ENCODE results near the gene RBM20.
A peak's percentile ranks its signal among the peaks of the same experiment; 100 is the strongest.

The RBM20 gene

DNA sequence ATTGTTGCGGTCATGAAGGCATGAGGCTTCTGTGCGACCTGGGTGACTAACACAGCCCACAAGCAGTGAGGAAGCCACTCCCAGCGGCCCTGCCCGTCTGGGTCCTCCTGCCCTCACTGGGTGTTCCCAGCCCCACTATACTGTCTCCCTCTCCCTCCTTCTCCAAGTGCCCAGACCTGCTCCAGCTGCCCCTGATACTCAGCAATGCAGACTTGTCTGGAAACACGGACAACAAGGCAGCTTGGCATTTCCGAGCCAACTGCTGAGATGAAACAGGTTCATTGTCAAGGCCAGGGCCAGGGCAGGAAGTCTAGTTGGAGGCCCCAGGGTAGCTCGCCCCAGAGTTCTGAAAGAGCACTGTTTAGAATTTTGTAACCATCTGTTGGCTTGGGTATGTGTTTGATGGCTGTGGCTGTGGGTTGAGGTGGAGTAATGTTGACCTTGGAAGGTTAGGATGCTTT lies 95.7 kb downstream of the RBM20 start:
- no peak for DNase-seq

DNA sequence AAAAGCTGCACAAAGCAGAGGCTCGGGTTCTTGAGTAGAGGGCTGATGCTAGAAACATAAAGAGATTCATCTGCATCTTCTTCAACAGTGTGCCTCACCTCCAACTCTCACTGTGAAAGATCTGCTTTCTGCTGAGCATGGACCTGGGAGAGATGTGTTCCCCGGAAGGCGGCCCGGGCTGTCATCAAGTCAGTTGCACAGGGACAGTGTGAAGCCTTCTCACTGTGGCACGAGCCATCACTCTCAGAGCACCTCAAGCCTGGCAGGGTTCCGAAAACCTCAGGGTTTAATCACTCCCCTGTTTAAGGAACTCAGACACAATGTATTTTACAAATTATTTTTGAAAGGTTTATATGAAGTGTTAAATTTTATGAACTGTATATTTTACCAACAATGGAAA lies 98.7 kb downstream of the RBM20 start:
- DNase-seq, result no peak

DNA sequence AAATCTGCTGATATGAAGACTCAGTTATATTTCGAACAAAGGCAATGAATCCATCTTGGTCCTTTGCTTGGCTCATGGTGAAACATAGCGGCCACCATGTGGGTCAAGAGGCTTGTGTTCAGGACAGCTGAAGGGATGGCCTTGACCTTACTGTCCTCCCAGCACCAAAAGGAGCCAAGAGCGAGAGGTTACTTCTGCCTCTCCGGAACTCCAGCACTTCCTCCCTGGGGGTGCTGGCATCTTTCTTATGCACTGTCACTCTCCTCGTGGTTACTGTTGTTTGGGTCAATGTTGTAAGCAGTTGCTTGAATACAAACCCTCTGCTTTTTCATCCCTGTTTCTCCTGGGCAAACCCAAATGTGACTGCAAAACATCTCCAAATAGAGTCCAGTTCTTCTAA lies 100.6 kb downstream of the RBM20 start:
- DNase-seq, result no peak

DNA sequence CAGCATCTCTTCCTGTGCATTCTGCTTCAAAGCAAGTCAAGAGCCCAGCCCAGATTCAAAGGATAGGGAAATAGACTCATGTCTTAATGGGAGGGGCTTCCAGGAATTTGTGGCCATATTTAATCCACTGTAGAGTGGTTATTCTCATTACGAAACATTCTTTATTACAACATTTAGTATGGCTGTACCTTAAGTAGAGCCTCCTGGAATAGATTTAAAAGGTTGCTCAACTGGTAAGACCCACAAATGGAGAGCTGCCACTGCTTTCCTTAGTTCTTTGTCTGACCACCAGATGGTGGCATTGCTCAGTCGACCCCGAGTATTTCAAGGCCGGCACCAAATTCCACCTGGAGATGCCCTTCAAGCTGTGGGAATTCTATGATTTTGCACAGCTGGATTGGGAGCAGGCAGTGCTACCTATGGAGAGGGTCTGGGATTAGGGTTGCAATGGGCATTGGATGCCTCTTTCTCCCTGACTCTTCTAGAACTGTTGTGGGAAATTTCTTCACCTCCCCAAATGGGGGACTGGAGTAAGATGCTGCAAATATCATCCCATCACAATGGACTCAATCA lies 102.2 kb downstream of the RBM20 start:
- DNase-seq, result peak in 4 of 5 experiments; percentile 9 to 53 (median 16)

DNA sequence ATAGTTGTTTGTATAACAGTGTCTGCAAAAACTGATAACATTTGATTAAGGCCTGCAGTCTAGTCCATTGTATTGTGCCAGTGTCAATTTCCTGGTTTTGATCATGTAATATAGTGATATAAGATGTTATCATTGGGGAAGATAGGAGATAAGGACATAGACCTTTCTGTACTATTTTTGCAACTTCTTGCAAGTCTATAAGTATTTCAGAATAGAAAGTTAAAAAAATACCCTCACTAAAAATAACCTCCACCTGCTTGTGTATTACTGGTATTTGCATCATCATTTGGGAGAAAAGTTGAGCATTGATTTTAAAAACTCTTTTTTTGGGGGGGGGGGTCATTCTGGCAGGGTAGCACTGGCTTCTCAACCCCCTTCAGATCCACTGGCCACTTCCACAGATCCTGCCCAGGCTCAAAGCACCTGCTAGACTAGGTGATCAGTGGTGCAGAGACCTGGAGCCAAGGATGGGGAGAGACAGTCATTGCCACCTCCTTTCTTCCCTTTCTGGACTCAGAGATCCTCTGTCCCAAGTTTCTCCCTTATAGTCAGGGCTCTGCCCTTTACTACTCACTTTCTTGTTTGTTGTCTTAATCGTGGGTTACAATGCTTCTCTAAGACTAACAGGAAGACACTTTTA lies 103.0 kb downstream of the RBM20 start:
- DNase-seq, result no peak

DNA sequence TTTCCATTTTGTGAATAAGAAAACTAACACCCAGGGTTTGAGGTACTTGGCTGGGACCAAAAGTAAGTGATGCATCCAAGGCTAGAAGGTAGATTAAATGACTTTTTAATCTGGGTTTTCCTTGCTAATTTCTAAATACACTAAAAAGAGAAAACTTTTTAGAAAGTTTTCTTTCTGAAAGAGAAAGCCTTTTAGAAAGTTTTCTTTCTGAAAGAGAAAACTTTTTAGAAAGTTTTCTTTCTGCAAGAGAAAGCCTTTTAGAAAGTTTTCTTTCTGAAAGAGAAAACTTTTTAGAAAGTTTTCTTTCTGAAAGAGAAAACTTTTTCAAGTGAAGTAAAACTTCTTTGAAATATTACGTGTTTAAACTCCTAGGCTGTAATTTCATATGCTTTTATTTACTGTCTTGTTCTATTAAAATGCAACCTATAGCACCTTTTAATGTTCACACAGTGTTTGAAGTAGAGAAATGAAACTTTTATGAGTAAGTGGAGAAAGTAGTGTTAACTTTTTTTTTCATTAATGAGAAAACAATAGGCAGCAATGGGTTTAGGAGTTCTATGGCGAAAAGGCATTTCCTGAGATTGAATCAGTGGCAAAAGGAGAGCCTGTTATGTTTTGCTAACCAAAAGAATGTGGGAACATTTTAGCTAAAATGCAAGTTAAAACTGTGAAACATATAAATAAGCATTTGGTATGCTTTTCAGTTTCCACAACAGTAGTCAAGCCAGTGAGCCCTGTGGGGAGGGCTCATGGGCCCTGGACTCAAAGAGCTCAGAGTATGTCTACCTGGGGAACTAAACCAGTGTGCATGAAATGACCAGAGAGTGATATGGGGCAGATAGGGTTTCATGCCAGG lies 103.7 kb downstream of the RBM20 start:
- no peak for DNase-seq

DNA sequence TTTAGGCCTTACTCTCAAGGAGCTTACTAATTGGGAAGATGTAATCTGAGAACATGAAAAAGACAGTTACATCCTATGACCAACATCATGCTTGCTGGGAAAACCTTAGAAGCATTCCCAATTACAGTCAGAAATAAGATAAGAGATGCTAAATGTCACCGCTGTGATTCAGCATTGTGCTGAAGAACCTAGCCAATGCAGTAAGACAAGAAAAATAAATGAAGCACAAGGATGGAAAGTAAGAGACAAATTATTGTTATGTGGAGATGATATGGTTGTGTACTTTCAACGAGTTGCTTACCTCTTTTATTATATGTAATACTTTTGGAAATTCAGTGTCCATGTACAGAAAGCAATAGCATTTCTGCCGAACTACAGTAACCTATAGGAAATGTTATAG lies 104.8 kb downstream of the RBM20 start:
- DNase-seq, result no peak

DNA sequence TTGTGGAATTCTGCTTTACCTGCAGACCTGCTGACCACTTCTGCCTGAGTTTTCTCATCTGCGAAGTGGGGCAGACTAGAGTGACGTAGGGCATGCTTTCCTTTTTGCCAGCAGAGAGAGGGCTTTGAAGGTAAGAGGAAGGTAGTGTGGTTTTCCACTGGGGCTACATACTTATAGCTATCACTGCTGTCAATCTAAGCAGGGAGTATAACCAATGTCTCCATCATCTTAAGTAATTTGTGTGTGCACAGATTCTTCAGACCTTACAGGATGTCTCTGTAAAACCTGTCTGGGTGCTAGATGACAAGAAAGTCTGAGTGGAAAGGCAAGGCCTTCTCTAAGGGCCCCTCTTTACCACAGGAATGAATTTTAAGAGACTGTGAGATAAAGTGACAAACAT lies 106.8 kb downstream of the RBM20 start:
- peak in 1 of 5 experiments; percentile 66 for DNase-seq

DNA sequence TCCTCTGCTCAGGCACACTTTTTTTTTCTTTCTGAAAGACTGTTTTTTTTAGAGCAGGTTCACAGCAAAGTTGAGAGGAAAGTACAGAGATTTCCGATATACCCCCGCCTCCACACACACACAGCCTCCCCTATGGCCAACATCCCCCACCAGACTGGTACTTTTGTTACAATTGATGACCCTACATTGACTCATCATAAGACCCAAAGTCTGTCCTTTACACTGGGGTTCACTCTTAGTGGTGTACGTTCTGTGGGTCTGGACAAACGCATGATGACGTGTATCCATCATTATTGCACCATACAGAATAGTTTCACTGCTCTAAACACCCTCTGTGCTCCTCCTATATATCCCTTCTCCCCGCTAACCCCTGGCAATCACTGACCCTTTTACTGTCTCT lies 107.7 kb downstream of the RBM20 start:
- no peak for DNase-seq

DNA sequence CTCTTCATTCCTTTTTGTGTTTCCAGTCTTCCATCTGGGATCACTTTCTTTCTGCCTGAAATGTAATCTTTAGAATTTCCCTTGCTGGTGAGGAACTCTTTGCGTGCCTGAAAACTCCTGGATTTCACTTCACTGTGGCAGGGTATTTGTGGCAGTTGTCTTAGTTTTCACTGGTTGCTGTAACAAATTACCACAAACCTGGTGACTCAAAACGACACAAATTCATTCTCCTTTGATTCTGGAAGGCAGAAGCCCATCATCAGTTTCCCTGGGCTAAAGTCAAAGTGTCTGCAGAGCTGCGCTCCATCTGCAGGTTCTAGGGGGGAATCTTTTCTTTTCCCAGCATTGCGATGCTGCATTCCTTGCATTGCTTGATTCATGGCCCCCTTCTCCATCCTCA lies 109.3 kb downstream of the RBM20 start:
- peak in 1 of 5 experiments; percentile 42 for DNase-seq

DNA sequence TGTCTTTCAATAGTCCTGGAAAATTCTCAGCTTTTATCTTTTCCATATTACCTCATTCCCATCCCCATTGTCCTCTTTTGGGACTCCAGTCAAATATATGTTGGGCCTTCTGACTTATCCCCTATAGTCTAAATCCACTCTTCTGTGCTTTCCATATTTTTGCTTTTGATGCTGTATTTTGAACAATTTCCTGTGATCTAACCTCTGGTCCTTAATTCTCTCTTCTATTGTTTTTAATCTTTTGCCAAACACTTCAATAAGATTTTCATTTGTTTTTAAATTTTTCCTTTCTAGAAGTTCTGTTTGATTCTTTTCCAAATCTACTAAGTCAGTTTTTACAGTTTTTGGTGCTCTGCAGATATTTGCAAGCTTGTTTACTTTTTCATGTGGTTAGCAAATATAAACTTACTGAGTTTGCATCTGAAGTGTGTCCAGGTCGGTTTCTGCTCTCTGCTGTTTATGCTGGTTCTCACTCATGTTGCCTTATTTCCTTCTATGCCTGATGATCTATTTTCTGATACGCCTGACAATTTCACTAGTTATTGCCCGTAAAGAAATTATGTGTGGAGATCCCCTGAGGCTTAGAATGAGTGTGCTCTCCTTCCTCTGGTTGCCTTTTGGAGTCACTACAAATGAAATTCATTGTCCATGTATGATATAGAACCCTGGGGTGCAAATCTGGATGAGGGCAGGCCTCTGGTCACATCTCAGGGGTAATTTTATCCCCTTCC lies 110.4 kb downstream of the RBM20 start:
- DNase-seq, result peak in 1 of 5 experiments; percentile 24

DNA sequence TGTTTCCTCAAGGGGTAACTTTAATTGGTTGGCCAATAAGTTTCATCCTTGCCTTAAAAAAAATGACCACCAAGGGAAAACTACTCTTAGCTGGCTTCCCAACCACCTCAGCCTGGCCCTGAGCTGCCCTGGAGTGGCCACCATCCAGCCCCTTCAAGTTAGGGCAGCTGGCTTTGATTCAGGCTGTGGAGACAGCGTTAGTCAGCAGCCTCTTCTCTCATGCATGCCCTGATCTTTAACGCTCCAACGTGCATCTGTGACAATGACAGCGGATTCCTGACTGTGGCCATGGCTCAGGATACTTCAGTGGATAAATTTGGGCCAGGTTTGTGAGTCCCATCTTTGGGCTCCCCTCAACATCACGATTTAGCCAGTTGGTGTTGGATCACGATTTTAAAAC lies 111.6 kb downstream of the RBM20 start:
- no peak for DNase-seq

DNA sequence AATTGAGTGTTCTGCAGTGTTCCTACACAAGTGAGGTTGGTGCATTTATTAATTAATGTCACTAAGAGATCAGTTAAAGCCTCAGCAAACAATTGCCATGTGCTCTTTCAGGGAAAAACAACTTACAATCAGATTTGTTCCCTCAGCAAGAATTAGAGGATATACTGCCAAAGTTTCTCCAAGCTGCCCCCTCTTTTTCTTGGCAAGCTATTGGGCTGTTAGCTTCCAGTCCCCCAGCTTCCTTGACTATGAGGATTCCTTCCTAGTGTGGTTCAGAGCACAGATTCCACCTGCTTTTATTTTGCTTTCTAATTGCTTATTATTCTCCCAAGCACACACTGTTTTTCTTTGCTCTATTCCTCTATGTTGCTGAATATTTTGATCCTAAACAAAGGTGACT lies 112.7 kb downstream of the RBM20 start:
- no peak for DNase-seq

DNA sequence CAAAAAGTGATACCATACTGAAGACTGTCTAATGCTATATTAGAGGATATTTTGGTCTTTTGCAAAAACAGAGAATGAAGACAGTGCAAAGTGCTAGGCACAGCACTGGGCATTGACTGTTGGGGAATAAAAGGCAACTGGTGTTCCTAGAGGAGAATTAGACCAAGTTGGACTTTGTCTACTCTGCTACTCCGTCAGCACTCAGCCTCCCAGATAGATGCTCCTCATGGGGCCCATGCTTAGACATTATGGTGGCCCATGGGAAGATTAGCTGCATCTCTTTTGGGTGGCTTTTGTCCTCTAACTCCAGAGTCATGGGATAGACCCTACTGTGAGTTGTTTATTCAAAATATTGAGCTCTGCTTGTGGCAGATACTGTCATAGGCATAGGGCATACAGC lies 113.5 kb downstream of the RBM20 start:
- DNase-seq, result no peak

DNA sequence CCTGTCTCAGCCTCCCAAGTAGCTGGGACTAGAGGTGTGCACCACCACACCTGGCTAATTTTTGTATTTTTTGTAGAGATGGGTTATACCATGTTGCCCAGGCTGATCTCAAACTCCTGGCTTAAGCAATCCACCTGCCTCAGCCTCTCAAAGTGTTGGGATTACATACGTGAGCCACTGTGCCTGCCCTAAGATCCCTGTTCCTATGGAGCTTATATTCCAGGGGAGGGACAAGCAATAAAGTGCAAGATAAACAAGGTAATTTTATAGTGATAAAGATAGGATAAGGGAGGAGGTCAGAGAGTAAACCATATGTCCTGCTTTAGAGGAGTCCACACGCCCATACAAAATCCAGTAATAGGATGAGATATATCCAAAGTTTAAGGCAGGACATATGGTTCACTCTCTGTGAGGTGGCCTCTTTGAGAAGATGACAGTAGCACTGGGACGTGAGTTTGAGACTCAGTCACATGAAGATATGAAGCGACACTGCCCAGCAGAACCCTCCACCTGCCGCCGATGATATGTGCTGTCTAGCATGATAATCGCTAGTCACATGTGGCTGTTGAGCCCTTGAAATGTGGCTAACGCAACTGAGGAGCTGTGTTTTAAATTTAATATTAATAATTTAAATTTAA lies 114.1 kb downstream of the RBM20 start:
- DNase-seq, result no peak

DNA sequence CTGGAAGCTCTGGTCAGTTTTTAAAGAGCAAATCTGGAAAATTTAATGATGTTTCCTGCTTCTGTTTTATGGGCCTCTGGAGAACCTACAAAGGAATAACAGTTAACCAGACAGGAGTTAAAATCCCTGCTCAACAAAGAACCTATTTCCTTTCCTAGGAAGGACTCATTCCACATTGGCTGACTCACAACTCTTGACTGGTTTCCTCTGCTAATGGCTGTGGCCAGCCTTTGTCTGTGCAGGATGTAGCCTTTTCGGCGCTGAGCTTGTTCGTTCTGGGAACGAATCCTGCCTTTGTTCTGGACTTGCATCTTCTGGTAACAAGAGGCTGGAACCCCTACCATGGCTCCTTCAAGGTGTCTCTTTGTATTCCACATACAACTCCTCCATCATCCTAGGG lies 114.8 kb downstream of the RBM20 start:
- no peak for DNase-seq

DNA sequence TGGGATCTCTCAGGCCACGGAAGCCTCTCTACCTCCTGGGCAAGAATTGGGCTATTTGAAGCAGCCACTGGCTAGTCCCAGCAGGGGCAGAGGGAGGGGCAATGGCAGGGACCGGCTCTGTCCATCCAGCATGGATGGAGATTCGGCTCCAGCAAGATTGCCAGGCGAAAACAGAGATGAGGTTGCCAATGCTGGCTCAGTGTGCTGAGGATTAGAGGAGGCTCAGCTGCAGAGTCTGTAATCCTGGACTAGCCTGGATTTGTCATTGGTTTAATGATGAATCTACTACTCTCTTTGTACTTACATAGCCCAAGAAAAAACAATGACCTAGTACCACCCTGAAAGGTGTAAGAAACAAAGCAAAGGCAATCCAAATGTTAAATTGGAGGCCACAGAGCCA lies 115.4 kb downstream of the RBM20 start:
- no peak for DNase-seq

DNA sequence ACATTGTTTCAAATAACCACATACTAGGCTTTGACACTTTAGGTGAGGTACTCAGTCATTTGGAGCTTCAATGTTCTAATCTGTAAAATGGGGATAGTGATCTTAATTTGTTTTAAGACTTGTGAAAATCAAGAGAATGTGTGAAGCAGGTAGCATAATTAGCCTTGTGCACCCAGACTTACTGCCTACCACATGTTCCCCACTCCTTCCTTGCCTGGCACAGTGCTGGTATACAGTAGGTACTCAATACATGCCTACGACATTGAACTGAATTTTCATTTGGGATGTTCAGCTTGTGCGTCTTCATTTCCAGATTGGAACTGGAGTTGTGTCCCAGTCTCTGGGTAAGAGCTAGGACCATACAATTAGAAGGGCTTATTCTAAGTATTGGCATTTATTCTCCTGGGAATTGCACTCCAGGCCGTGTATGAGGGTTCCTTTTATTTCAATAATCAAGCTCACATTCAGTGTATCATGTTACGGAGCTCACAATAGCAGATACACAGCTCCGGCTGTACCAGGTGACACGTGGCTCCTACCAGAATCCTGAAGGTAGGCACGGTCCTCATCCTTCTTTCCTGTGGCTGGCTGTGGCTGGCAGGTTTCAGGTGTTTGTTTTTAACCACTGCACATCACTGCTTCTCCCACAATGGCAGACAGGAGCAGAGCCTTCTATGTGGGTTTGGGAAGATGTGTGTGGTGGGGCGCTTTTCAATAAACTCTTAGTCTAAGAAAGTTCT lies 118.1 kb downstream of the RBM20 start:
- DNase-seq, result no peak

DNA sequence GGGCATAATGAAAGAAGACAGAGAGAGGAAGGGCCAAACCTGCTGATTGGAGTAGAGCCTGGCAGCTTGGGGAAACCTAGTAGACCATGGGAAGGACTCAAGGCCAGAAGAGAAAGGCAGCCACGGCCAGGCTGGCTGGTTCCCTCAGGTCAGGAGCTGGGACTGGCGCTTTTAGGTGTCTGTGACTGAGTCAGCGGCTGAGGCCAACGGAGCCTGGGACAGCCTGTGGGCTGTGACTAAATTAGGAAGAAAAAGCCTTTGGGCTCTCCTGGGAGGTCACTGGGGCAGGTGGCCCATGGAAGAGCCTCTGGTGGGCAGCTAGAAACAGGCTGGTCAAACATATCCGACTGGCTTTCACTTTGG lies 118.7 kb downstream of the RBM20 start:
- DNase-seq, result no peak

DNA sequence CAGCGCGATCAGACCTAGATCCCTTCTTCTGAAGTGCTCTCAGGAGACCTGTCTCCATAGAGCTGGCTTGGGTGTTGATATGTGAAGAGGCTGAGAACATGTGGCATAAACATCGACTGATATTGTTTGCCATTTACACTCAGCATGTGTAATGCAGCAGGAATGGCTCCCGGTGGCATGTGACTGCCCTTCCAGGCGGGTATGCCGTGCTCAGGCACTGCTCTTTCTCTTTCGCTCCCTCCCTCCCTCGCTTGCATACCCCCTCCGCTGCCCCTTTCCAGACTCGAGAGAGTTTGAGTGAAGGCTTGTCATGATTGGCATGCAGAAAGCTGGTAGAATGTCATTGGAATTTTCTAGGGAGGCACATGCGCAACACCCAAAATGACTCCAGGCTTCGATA lies 120.2 kb downstream of the RBM20 start:
- no peak for DNase-seq

DNA sequence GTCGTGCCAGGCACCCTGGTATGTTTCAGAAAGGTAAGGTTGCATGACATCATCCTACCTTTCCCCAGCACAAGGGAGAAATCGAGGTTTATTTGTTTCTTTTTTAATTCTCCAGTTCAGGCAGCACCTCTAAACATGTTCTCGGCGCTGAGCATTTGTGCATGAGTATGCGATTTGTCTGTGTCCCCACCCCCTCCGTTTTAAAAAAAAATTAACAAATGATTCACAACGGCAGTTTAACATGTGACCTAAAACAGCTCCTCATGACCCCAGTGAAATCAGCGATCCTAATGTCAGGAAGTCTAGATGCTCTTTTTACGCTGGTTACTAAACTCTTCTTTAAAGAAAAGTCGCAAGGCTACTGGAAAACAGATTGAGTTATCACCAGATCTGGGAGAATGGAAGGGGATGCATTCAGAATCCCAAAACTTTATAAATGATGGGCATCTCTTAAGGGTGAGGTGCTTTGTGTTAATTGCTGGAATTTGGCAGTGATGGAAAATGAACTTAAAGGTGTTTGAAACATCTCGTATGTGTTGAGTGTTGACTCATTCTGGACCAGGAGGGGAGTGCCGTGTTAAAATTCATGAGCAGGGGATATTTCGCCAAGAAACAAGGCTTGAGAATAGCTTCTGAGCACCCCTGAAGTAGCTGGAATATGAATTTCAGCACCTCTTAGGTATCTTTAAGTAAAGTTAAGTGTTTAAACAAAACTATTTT lies 120.8 kb downstream of the RBM20 start:
- DNase-seq, result no peak

Measured in T-helper 2 cell (primary cell).